Measurements from ENCODE around the gene MAML3.

MAML3 gene

DNA sequence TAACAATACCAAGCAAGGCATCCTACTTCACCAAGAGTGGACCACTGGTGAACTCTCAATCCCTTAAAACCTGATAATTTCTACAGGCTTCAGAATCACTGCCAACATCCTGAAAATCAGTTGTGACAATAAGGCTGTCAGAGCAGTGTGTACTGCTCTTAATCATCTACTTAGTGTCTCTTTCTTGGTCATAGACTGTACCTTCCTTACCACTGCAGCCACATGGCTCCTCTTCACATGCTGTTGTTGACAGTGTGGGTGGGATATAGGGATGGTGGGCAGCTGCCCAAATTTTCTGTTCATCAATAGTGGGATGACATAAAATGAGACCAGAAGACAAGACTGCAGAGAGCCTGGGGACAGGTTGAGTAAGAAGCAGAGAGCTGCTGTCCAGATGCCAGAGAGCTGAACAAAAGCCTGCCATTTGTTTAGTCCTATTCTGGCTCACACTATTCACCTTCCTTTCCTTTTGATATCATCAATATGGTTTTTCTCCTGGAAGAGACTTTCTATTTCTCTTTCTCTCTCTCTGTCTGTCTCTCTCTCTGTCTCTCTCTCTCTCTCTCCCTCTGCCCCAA is 309.4 kb downstream of the MAML3 start:
- Histone ChIP-seq H3K27me3 (ENCODE audit: low read depth) (no peaks in the 10 kb centered on the region), H3K4me1 (peaks cover 6% of the 10 kb centered on the region; the same call in 1 of the 2 replicates), H3K4me3 (no peak overlapping the region), H3K9me3 (no peaks in the 10 kb centered on the region), H3K36me3 (replicated peaks) (no peaks in the 10 kb centered on the region)
- DNase-seq (ENCODE audit: low spot score in 2 of 2) = no peak
- in situ Hi-C loops (cut with MboI; ENCODE audit: low sequenced_read_pairs) = no loop called here

DNA sequence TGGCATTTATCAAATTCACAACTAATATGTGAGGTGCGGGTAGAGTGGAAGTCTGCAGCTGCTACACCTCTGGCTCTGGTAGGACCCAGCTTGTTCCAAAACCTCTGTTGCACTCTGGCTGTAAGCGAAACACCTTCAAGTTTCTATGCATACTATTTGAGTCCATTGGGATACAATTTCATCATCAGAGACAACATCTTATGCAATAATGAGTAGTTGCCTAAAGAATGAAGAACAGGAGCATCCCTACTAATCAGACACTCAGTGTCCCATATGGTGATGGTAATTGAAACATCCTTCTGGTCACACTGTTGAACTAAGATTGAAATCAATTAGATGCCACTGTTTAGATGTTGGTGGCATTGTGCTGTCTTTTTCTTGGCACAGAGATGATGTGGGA is 309.9 kb downstream of the MAML3 start:
- Histone ChIP-seq H3K4me1 (peaks cover 6% of the 10 kb centered on the region; the same call in 1 of the 2 replicates), H3K4me3 (no peak overlapping the region), H3K27me3 (ENCODE audit: low read depth) (no peaks in the 10 kb centered on the region), H3K9me3 (no peaks in the 10 kb centered on the region), H3K36me3 (replicated peaks) (no peaks in the 10 kb centered on the region)
- in situ Hi-C loops (cut with MboI; ENCODE audit: low sequenced_read_pairs) = no loop called here
- no peak for DNase-seq (ENCODE audit: low spot score in 2 of 2)

DNA sequence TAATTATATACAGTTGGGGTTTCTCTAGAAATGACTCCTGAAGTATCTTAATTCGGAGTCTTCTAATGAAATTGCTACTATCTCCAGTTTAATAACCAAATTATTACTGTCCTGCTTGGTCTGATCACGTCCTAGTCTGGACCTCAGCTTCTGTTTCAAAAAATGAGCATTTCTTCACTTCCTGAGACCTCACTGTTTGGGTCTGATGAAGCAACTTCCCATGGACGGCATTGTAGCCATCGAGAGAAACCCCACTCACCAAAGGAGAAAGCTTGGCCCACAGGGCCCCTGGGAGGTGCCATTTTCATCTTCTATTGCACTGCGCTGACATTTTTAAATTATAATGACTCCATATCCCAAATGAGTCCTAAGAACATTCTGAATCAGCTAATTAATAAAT is 310.3 kb downstream of the MAML3 start:
- in situ Hi-C loops (cut with MboI; ENCODE audit: low sequenced_read_pairs) = no loop called here
- Histone ChIP-seq H3K27me3 (ENCODE audit: low read depth) (no peaks in the 10 kb centered on the region), H3K36me3 (replicated peaks) (no peaks in the 10 kb centered on the region), H3K4me3 (no peak overlapping the region), H3K4me1 (peaks cover 6% of the 10 kb centered on the region; the same call in 1 of the 2 replicates), H3K9me3 (no peaks in the 10 kb centered on the region)
- DNase-seq (ENCODE audit: low spot score in 2 of 2) = no peak

DNA sequence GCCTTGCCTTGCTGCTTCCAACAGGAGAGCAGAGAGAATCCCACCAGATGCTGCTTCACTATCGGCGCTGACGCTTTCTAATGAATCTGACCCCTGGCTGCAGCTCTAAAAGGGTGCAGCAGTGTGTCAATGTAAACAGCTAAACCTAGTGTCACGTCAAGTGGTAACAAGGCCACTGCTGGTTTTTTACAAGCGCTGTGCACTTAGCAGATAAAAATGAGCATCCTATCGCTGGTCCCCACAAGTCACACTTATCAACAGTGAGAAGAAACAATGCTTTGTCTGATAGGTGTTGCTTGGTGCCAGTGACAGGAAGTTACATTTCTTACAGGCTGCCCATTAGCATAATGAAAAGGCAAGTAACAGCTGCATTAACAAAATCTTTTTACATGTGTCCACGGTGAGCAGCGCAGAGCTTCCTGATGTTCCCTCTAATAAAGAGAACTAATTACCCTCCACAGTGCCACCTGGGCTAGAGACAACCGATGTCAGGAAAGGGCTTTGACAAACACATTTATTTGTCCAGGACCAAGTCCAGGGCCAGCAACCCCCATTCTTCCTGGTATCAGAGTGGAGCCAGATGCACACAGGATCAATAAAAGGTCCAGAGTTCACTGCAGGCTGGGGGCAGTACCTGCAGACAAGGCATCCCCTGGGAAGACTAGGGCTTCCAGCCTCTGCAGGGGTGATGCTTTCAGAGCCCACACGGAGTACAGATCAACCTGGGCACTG is 312.4 kb downstream of the MAML3 start:
- Histone ChIP-seq H3K4me1 (no peaks in the 10 kb centered on the region), H3K9me3 (no peaks in the 10 kb centered on the region), H3K27me3 (ENCODE audit: low read depth) (no peaks in the 10 kb centered on the region), H3K36me3 (replicated peaks) (no peaks in the 10 kb centered on the region), H3K4me3 (no peak overlapping the region)
- no peak for DNase-seq (ENCODE audit: low spot score in 2 of 2)
- in situ Hi-C loops (cut with MboI; ENCODE audit: low sequenced_read_pairs) = no loop called here

DNA sequence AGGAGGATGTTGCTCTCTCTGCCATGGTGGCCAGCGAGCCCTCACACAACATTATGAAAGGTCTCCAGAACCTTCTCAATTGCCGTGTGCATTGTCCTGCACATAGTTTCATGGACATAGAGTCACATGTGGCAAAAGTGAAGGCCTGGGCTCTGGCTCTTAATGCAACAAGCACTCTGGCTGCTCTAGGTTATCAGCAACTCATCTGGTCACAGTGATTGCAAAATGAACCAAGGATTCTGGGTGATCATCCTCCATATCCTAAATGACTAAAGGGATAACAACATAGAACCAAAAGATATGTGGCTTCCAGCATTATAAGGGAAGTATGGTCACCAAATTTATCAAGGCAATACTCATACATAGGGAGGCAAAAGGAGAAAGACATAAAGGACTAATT is 313.2 kb downstream of the MAML3 start:
- DNase-seq (ENCODE audit: low spot score in 2 of 2) = no peak
- H3K36me3 ChIP-seq (replicated peaks) = no peaks in the 10 kb centered on the region
- no peaks in the 10 kb centered on the region for H3K9me3 ChIP-seq
- no peak overlapping the region for H3K4me3 ChIP-seq
- in situ Hi-C loops (cut with MboI; ENCODE audit: low sequenced_read_pairs) = no loop called here
- H3K4me1 ChIP-seq = no peaks in the 10 kb centered on the region
- no peaks in the 10 kb centered on the region for H3K27me3 ChIP-seq (ENCODE audit: low read depth)

DNA sequence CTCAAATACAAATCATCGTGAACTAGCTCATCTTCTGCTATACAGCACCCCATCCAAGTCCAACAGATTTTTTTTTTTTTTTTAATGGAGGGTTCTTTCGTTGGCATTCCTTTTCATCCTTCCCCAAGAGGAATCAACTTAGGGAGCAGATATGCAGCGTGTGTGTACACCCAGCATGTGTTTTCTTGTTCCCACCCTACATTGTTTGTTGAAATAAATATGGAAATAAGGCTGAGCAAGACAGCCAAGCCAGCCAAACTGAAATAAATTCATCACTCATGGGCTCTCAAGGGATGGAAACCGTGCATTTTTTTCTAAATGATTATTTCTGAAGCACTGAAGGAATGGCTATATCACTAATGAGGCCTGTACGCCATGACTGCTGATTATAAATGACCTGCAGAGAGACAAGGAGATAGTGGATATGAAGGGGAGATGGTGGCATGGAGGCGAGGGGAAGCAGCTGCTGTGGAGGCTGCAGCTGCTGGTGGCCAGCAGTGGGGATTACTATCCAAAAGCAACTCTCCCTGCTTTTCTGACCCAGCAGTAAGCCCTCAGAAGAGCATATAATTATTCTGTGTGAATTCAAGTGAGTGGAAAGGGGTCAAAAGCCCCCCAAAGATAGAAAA is 314.5 kb downstream of the MAML3 start:
- in situ Hi-C loops (cut with MboI; ENCODE audit: low sequenced_read_pairs) = no loop called here
- no peak for DNase-seq (ENCODE audit: low spot score in 2 of 2)
- Histone ChIP-seq H3K27me3 (ENCODE audit: low read depth) (no peaks in the 10 kb centered on the region), H3K9me3 (no peaks in the 10 kb centered on the region), H3K36me3 (replicated peaks) (no peaks in the 10 kb centered on the region), H3K4me1 (peaks cover 3% of the 10 kb centered on the region; the same call in 1 of the 2 replicates), H3K4me3 (no peak overlapping the region)

DNA sequence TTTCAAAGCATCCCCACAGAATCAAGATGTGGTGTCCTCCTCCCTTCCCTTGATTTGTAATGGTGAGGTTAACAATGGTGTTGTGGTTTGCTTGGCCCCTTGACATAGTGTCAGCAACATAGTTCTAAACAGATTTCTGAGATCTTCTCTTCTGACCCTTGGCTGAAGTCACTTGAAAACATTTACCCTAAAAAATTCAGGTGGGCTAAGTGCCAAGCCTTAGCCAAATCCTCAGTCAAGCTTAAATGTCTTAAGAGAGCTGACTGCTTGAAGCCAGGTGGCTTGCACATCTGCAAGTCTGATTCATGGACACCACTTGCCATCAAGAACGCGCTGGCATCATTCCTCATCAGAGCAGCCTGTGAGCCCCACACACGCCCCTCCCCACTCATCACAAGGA is 315.2 kb downstream of the MAML3 start:
- Histone ChIP-seq H3K36me3 (replicated peaks) (no peaks in the 10 kb centered on the region), H3K27me3 (ENCODE audit: low read depth) (no peaks in the 10 kb centered on the region), H3K4me3 (no peak overlapping the region), H3K4me1 (peaks cover 3% of the 10 kb centered on the region; the same call in 1 of the 2 replicates), H3K9me3 (no peaks in the 10 kb centered on the region)
- no peak for DNase-seq (ENCODE audit: low spot score in 2 of 2)
- in situ Hi-C loops (cut with MboI; ENCODE audit: low sequenced_read_pairs) = no loop called here

DNA sequence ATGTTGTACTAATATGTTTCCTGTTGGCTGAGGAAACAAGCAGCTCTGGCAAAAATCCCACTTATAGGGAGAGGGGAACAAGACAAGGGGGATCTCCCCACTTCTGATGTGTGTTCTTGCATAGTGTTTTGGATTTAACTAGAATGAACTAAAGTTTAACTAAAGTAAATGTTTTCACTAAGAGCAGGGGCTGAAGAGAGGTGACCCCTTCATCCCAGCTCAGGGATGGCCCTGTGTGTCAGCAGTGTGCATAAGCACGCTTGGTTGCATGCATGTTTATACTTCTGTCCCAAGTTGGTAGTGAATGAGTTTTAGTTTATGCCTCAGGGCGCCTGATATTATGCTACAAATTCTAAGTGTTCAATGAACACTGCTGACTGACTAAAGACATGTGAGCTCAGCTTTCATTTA is 319.0 kb downstream of the MAML3 start:
- Histone ChIP-seq H3K27me3 (ENCODE audit: low read depth) (no peaks in the 10 kb centered on the region), H3K36me3 (replicated peaks) (no peaks in the 10 kb centered on the region), H3K9me3 (no peaks in the 10 kb centered on the region), H3K4me1 (peaks cover 3% of the 10 kb centered on the region; the same call in 1 of the 2 replicates), H3K4me3 (no peak overlapping the region)
- no peak for DNase-seq (ENCODE audit: low spot score in 2 of 2)
- in situ Hi-C loops (cut with MboI; ENCODE audit: low sequenced_read_pairs) = no loop called here

DNA sequence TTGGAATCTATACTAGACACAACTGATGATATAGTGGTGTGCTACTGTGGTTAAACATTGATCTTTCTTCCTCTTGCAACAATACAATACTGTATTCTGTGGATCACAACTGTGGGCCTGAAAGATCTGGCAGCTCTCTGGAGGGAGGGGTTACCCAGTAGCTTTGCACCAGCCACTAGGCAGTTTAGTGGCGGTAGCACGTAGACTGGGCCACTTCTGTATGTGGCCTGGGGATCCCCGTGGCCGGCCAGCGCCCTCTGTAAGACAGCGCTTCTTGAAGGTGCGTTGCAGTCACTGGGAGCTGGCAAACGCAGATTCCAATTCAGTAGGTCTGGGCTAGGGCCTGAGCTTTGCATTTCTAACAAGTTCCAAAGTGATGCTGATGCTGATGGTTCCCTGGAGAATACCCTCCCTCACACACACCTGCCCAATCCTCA is 319.7 kb downstream of the MAML3 start:
- DNase-seq (ENCODE audit: low spot score in 2 of 2) = no peak
- in situ Hi-C loops (cut with MboI; ENCODE audit: low sequenced_read_pairs) = no loop called here
- H3K27me3 ChIP-seq (ENCODE audit: low read depth) = no peaks in the 10 kb centered on the region
- H3K4me1 ChIP-seq = peaks cover 3% of the 10 kb centered on the region; the same call in 1 of the 2 replicates
- H3K4me3 ChIP-seq = no peak overlapping the region
- H3K36me3 ChIP-seq (replicated peaks) = no peaks in the 10 kb centered on the region
- no peaks in the 10 kb centered on the region for H3K9me3 ChIP-seq

DNA sequence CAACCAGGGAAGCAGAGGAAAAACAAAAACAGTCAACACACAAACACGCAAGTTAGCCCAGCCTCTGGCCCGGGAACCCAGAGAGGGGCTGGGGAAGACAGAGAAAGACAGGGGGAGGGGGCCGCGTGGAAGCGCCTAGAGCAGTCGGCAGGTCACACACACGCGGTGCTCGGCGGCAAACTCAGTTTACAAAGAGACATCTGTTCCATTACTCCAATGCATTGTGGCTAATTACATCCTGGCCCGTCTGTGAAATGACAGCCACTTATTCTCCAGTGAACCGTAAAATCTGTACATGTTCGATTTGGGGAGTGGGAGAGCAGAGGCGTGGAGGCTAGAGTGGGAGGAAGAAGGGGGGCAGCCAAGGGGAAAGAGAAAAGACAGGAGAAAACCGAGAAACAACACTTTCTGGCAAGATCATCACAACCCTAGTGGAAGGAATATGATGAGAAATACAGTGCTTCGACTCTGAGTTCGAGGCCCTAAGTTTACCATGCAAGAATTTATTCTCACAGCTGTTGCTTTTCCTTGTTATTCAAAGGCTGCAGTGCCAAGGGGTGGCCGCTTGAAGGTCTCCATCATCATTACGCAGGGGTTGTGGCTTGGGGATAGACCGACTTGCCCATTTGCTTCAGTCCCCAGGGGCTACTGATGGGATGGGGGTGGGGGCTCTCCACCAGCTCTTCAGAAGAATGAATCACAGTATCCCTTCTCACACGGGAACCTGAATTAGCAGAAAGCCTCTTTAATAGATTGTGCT is 320.7 kb downstream of the MAML3 start:
- Histone ChIP-seq H3K27me3 (ENCODE audit: low read depth) (no peaks in the 10 kb centered on the region), H3K9me3 (no peaks in the 10 kb centered on the region), H3K36me3 (replicated peaks) (no peaks in the 10 kb centered on the region), H3K4me1 (peaks cover 3% of the 10 kb centered on the region; the same call in 1 of the 2 replicates), H3K4me3 (no peak overlapping the region)
- no peak for DNase-seq (ENCODE audit: low spot score in 2 of 2)
- in situ Hi-C loops (cut with MboI; ENCODE audit: low sequenced_read_pairs) = no loop called here

DNA sequence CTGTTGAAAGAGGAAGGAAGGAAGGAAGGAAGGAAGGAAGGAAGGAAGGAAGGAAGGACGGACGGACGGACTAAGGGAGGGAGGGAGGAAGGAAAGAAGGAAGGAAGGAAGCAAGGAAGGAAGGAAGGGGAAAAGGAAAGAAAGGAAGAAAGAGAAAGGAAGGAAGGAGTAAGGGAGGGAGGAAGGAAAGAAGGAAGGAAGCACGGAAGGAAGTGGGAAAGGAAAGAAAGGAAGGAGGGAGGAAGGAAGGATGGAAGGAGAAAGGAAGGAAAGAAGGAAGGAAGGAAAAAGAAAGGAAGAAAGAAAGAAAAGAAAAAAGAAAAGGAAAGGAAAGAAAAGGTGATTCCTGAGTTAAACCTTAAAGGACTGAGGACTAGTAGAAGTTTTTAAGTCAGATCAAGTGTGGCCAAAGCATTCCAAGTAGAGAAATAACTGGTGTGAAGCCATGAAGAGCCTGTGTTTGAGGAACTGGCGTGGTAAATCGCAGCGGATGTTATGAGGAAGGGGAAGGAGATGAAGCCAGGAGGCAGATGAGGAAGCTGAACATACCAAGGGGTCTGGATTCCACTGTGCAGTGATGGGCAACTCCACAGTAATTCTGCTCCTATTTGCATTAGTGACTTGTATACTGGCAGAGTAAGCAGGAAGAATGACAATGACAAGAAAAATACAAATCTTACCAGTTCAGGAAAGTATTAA is 324.9 kb downstream of the MAML3 start:
- DNase-seq (ENCODE audit: low spot score in 2 of 2) = no peak
- in situ Hi-C loops (cut with MboI; ENCODE audit: low sequenced_read_pairs) = no loop called here
- Histone ChIP-seq H3K4me3 (no peak overlapping the region), H3K9me3 (no peaks in the 10 kb centered on the region), H3K4me1 (peaks cover 14% of the 10 kb centered on the region), H3K27me3 (ENCODE audit: low read depth) (no peaks in the 10 kb centered on the region), H3K36me3 (replicated peaks) (no peaks in the 10 kb centered on the region)

DNA sequence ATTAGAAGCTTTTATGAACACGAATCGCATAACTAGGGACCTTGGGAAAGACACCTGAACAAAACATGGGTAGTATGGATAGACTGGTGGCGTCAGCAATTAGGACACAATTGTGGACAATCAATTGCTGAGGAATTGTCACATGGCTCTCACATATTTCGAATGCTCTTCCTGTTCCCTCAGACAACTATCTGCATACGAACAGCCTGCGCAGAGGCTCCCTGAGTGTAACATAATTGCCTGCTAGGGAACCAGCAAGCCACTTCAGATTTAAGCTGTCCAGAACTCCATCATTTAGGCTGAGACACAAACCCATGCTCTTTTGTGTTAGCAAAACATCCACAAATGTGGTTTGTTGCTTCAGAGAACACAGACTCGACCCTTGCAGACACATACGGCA is 327.6 kb downstream of the MAML3 start:
- in situ Hi-C loops (cut with MboI; ENCODE audit: low sequenced_read_pairs) = no loop called here
- Histone ChIP-seq H3K4me3 (no peak overlapping the region), H3K36me3 (replicated peaks) (no peaks in the 10 kb centered on the region), H3K4me1 (peaks cover 14% of the 10 kb centered on the region), H3K27me3 (ENCODE audit: low read depth) (no peaks in the 10 kb centered on the region), H3K9me3 (no peaks in the 10 kb centered on the region)
- DNase-seq (ENCODE audit: low spot score in 2 of 2) = no peak

DNA sequence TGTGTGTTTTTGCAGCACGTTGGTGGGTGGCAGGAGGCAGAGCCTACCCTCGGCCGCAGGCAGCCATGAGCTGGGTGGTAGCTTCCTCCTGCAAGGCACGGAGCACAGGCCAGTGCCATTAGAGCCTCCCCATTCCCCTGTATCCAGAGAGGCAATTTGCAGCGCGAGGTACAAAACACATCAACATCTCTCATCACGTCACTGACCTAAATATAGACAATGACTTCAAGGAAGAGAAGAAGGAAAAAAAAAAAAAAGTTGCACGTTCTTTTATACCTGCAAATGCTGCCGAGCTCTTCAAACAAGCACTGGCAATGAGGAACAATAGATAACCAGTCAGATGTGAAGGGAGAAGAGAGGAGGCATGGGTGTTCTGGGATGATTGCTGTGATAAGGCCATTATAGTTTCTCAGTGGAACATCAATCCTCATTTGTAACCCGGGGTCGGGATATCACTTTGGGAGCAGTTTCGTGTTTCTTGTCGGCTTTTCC is 328.4 kb downstream of the MAML3 start:
- in situ Hi-C loops (cut with MboI; ENCODE audit: low sequenced_read_pairs) = no loop called here
- H3K4me1 ChIP-seq = peaks cover 14% of the 10 kb centered on the region
- no peak overlapping the region for H3K4me3 ChIP-seq
- DNase-seq (ENCODE audit: low spot score in 2 of 2) = no peak
- no peaks in the 10 kb centered on the region for H3K9me3 ChIP-seq
- no peaks in the 10 kb centered on the region for H3K27me3 ChIP-seq (ENCODE audit: low read depth)
- H3K36me3 ChIP-seq (replicated peaks) = no peaks in the 10 kb centered on the region
